Neuronal stem cell (in vitro differentiated cells): ENCODE data around the gene DIP2C.
"Not testable (repeated sequence)": the region's sequence is repeated elsewhere in the genome, so short reads cannot be mapped to it uniquely, and the experiment has no call there.

Source experiments
- DNase-seq: peaks from one replicate; pipeline ENCODE4 v3.0.0-alpha.2; 2013; ENCODE audit warnings: low spot score
- H2AFZ ChIP-seq: one replicate; pipeline ENCODE4 v1.6.1; 2013; ENCODE audit warnings: mild to moderate bottlenecking, low read length, inconsistent platforms
- H2AK5ac ChIP-seq: 2 replicates; pipeline ENCODE4 v1.6.1; 2013; ENCODE audit warnings: low read depth, mild to moderate bottlenecking, inconsistent platforms, low read length, moderate library complexity, mixed read lengths
- H2BK120ac ChIP-seq: 2 replicates; pipeline ENCODE4 v1.6.1; 2013; ENCODE audit warnings: low read depth, mild to moderate bottlenecking, inconsistent platforms, low read length, moderate library complexity, mixed read lengths
- H2BK12ac ChIP-seq: one replicate; pipeline ENCODE4 v1.6.1; 2013; ENCODE audit warnings: low read length, inconsistent platforms
- H2BK15ac ChIP-seq: 2 replicates; pipeline ENCODE4 v1.6.1; 2013; ENCODE audit warnings: mild to moderate bottlenecking, low read length, inconsistent platforms, mixed read lengths
- H2BK5ac ChIP-seq: one replicate; pipeline ENCODE4 v1.6.1; 2013; ENCODE audit warnings: inconsistent platforms, mild to moderate bottlenecking, low read length, moderate library complexity
- H3K14ac ChIP-seq: one replicate; pipeline ENCODE4 v1.6.1; 2013; ENCODE audit warnings: low read length, inconsistent platforms
- H3K18ac ChIP-seq: 2 replicates; pipeline ENCODE4 v1.6.1; 2013; ENCODE audit warnings: low read length, inconsistent platforms
- H3K23ac ChIP-seq: 2 replicates; pipeline ENCODE4 v1.6.1; 2013; ENCODE audit warnings: low read depth, mild to moderate bottlenecking, mixed read lengths, low read length, inconsistent platforms; ENCODE audit not compliant: poor library complexity
- H3K27ac ChIP-seq: replicated peaks from 3 replicates; pipeline ENCODE4 v1.5.1; 2013; ENCODE audit warnings: low read length, inconsistent platforms
- H3K27me3 ChIP-seq, 3 experiments: 2 replicates each; pipeline ENCODE4 v1.6.1; 2013; ENCODE audit warnings: low read length in 3 of 3, mild to moderate bottlenecking in 2 of 3, inconsistent platforms in 1 of 3, low read depth in 1 of 3, mixed read lengths in 1 of 3, moderate library complexity in 1 of 3; ENCODE audit not compliant: control insufficient read depth in 3 of 3, insufficient read depth in 3 of 3
- H3K36me3 ChIP-seq, 2 donors: replicated peaks in 1 of 2; 2 replicates each; pipeline ENCODE4 v1.6.1; 2013; ENCODE audit warnings: low read length in 2 of 2; ENCODE audit not compliant: control insufficient read depth in 2 of 2, insufficient read depth in 2 of 2
- H3K4ac ChIP-seq: 2 replicates; pipeline ENCODE4 v1.6.1; 2013; ENCODE audit warnings: inconsistent platforms, mild to moderate bottlenecking, low read length, moderate library complexity
- H3K4me1 ChIP-seq, 2 donors: 1 replicate in 1 of 2; 2 replicates in 1 of 2; pipeline ENCODE4 v1.6.1; 2013; ENCODE audit warnings: low read length in 2 of 2, low read depth in 1 of 2; ENCODE audit not compliant: control insufficient read depth in 2 of 2, insufficient read depth in 1 of 2
- H3K4me2 ChIP-seq: one replicate; pipeline ENCODE4 v1.6.1; 2013; ENCODE audit warnings: mild to moderate bottlenecking, low read length, inconsistent platforms; ENCODE audit not compliant: insufficient read depth, poor library complexity, severe bottlenecking
- H3K4me3 ChIP-seq, 2 donors: 2 replicates each; pipeline ENCODE4 v1.5.1; 2013; ENCODE audit warnings: low read length in 2 of 2, mild to moderate bottlenecking in 2 of 2, inconsistent platforms in 1 of 2, moderate library complexity in 1 of 2
- H3K79me1 ChIP-seq: one replicate; pipeline ENCODE4 v1.6.1; 2013; ENCODE audit warnings: low read depth, mild to moderate bottlenecking, inconsistent platforms, low read length, moderate library complexity
- H3K9ac ChIP-seq: one replicate; pipeline ENCODE4 v1.6.1; 2013; ENCODE audit warnings: mild to moderate bottlenecking, low read depth, low read length, inconsistent platforms; ENCODE audit not compliant: poor library complexity
- H3K9me3 ChIP-seq, 2 donors: replicated peaks in 1 of 2; 2 replicates each; pipeline versions ENCODE3 to v1.6.1; 2013; ENCODE audit warnings: low read length in 2 of 2, mild to moderate bottlenecking in 2 of 2, inconsistent platforms in 1 of 2, low read depth in 1 of 2, mixed read lengths in 1 of 2, moderate library complexity in 1 of 2; ENCODE audit not compliant: control insufficient read depth in 2 of 2, insufficient read depth in 1 of 2
- H4K8ac ChIP-seq: one replicate; pipeline ENCODE4 v1.6.1; 2013; ENCODE audit warnings: low read depth, mild to moderate bottlenecking, inconsistent platforms, low read length, moderate library complexity
- H4K91ac ChIP-seq: one replicate; pipeline ENCODE4 v1.6.1; 2013; ENCODE audit warnings: low read length, low read depth, mild to moderate bottlenecking, inconsistent platforms; ENCODE audit not compliant: poor library complexity
- WGBS, 2 donors: extraction: QIAGEN DNeasy Blood & Tissue Kit; methylation state at CpG; one replicate each; pipeline ENCODE4 v1.1.7; 2013; ENCODE audit warnings: missing lambda C conversion rate in 2 of 2, mixed read lengths in 1 of 2; ENCODE audit not compliant: insufficient read length in 2 of 2, insufficient replicate concordance in 1 of 2; ENCODE audit errors: extremely low coverage in 2 of 2; 5-methylcytosine and 5-hydroxymethylcytosine counted together

Gene DIP2C

GRCh38 chr10:586716-587115 lies 102.8 kb downstream of the DIP2C start:
- no peak overlapping the region for H2BK15ac ChIP-seq
- peaks cover 2 to 5% of the 10 kb centered on the region in 2 donors for H3K4me1 ChIP-seq
- H3K9ac ChIP-seq = peak overlapping the region; percentile 35
- no peak for DNase-seq
- H4K91ac ChIP-seq = no peak overlapping the region
- no peak overlapping the region for H2AK5ac ChIP-seq
- H3K4ac ChIP-seq = no peak overlapping the region
- no peak overlapping the region for H2BK5ac ChIP-seq
- H3K9me3 ChIP-seq = no peaks in the 10 kb centered on the region
- no peak overlapping the region for H2AFZ ChIP-seq
- no CpG with 5 or more reads among the region's 11 CpGs for WGBS, 2 donors
- H3K18ac ChIP-seq = no peak overlapping the region
- peak overlapping the region; percentile 75 for H3K14ac ChIP-seq
- no peak overlapping the region for H4K8ac ChIP-seq
- no peak overlapping the region for H2BK12ac ChIP-seq
- H3K79me1 ChIP-seq = peaks cover 18% of the 10 kb centered on the region
- H3K23ac ChIP-seq = no peak overlapping the region
- H3K4me3 ChIP-seq = no peak overlapping the region
- no peak overlapping the region for H3K4me2 ChIP-seq
- no peak overlapping the region for H2BK120ac ChIP-seq
- H3K27me3 ChIP-seq = no peaks in the 10 kb centered on the region
- no peak overlapping the region for H3K27ac ChIP-seq
- no peaks in the 10 kb centered on the region for H3K36me3 ChIP-seq

GRCh38 chr10:586151-586550 lies 103.3 kb downstream of the DIP2C start:
- peaks cover 18% of the 10 kb centered on the region for H3K79me1 ChIP-seq
- H2AK5ac ChIP-seq = no peak overlapping the region
- no peak for DNase-seq

GRCh38 chr10:585502-585901 lies 104.0 kb downstream of the DIP2C start:
- Histone ChIP-seq H3K79me1 (peaks cover 16% of the 10 kb centered on the region), H3K4me3 (no peak overlapping the region), H2BK12ac (no peak overlapping the region), H3K4me1 (peaks cover 0 to 2% of the 10 kb centered on the region in 2 donors), H2AK5ac (no peak overlapping the region), H3K4ac (no peak overlapping the region), H4K91ac (no peak overlapping the region), H3K14ac (no peak overlapping the region), H3K9ac (no peak overlapping the region), H3K27me3 (no peaks in the 10 kb centered on the region), H3K27ac (no peak overlapping the region), H3K36me3 (no peaks in the 10 kb centered on the region), H4K8ac (no peak overlapping the region), H2BK120ac (no peak overlapping the region), H3K18ac (no peak overlapping the region), H3K9me3 (no peaks in the 10 kb centered on the region), H2BK15ac (no peak overlapping the region), H2BK5ac (no peak overlapping the region), H2AFZ (no peak overlapping the region), H3K4me2 (no peak overlapping the region), H3K23ac (no peak overlapping the region)
- WGBS, 2 donors = no CpG with 5 or more reads among the region's 7 CpGs
- DNase-seq = no peak

More at GRCh38 chr10:586151-586550, 103.3 kb downstream of the DIP2C start:
- Histone ChIP-seq H2BK15ac (no peak overlapping the region), H3K9ac (no peak overlapping the region), H3K23ac (no peak overlapping the region), H3K4ac (no peak overlapping the region), H3K18ac (no peak overlapping the region), H4K8ac (no peak overlapping the region), H3K27me3 (no peaks in the 10 kb centered on the region), H2AFZ (no peak overlapping the region), H3K4me1 (peaks cover 0 to 2% of the 10 kb centered on the region in 2 donors), H3K27ac (no peak overlapping the region), H3K9me3 (no peaks in the 10 kb centered on the region), H3K4me3 (no peak overlapping the region), H2BK12ac (no peak overlapping the region), H3K14ac (no peak overlapping the region), H3K36me3 (no peaks in the 10 kb centered on the region), H2BK5ac (no peak overlapping the region), H3K4me2 (no peak overlapping the region), H4K91ac (no peak overlapping the region), H2BK120ac (no peak overlapping the region)
- no CpG with 5 or more reads among the region's 9 CpGs for WGBS, 2 donors

- H3K4me3 ChIP-seq, H2BK12ac ChIP-seq, H4K91ac ChIP-seq, H3K18ac ChIP-seq, H2AK5ac ChIP-seq, H3K23ac ChIP-seq, H2AFZ ChIP-seq, H2BK15ac ChIP-seq, H3K27ac ChIP-seq, H2BK5ac ChIP-seq, H3K27me3 ChIP-seq, H3K4me1 ChIP-seq, H3K4me2 ChIP-seq, H3K36me3 ChIP-seq, H3K9me3 ChIP-seq, H3K14ac ChIP-seq, H4K8ac ChIP-seq, H2BK120ac ChIP-seq, H3K9ac ChIP-seq, H3K4ac ChIP-seq, DNase-seq: not testable (repeated sequence)
- H3K79me1 ChIP-seq = peaks cover 16% of the 10 kb centered on the region
- no CpG with 5 or more reads among the region's 55 CpGs for WGBS, 2 donors
Measured at GRCh38 chr10:584497-585290, 104.8 kb downstream of the DIP2C start.
